ENCODE results near the gene FBXO3. TPM values are rescaled to one million over a fixed set of nuclear protein-coding genes. Genes with fewer than 3 reads are reported as not detected.

Gene FBXO3
- total and polyA plus RNA-seq, 9 of the 15 experiments (the other 6 are each of a cell fraction or from before 2014, with no cell fraction given), result 11.6 to 59.3 (median 29.2) TPM

GRCh38 chr11:33751878-33752277 is 22.4 kb downstream of the FBXO3 start:
- Histone ChIP-seq H3K4me2 (ENCODE audit: insufficient read depth, low read length) (no peak overlapping the region), H3K4me1 (replicated peaks in 1 of 2; ENCODE audit: control insufficient read depth in 2 of 2, insufficient read depth in 2 of 2, low read length in 2 of 2) (no peaks in the 10 kb centered on the region), H3K9ac (ENCODE audit: insufficient read depth in 1 of 2, low read depth in 2 of 2, low read length in 2 of 2) (no peak overlapping the region), H3K79me2 (ENCODE audit: control insufficient read depth, insufficient read depth, low read length) (no peaks in the 10 kb centered on the region), H3K27me3 (ENCODE audit: control insufficient read depth in 2 of 2, insufficient read depth in 2 of 2, low read length in 2 of 2) (no peaks in the 10 kb centered on the region), H4K20me1 (replicated peaks; ENCODE audit: control insufficient read depth, insufficient read depth, low read length) (no peaks in the 10 kb centered on the region), H3K4me3 (no peak overlapping the region), H3K27ac (ENCODE audit: extremely low read depth, low read depth, low read length) (no peak overlapping the region), H3K36me3 (ENCODE audit: control insufficient read depth, insufficient read depth, low read length) (peaks cover 38% of the 10 kb centered on the region; the same call in 1 of the 3 replicates), H3K9me3 (replicated peaks; ENCODE audit: control insufficient read depth, insufficient read depth, low read depth, low read length) (no peaks in the 10 kb centered on the region), H2AFZ (ENCODE audit: low read depth, low read length) (no peak overlapping the region), H3K9me1 (ENCODE audit: control insufficient read depth, insufficient read depth, low read length) (no peaks in the 10 kb centered on the region)
- DNase-seq (ENCODE audit: extremely low read depth in 1 of 4, low spot score in 3 of 4), result no peak
- ATAC-seq, result no peak
- POLR2A ChIA-PET, result interaction anchor here (1.2 kb wide), 1 partner anchor 18 kb away, joined by 3 read pairs; no protein-coding TSS in a partner anchor
- CTCF ChIA-PET (ENCODE audit: low intra/inter-chr PET ratio), result no interaction called here
- no TSS peak for BruUV-seq (replicated peaks)
- WGBS (ENCODE audit: insufficient coverage, low coverage, missing lambda C conversion rate), result 74% methylated on average over 3 of the region's 3 CpGs
- FAIRE-seq, result no peak
- intact Hi-C loops (cut with micrococcal nuclease), result no loop called here
- in situ Hi-C loops (cut with MboI), result no loop called here
- TF ChIP-seq JUNB (CRISPR knock-in tag; conservative IDR thresholded peaks at IDR 0.05) (no peak), ZNF165 (CRISPR knock-in tag; IDR thresholded peaks at IDR 0.05; ENCODE audit: borderline replicate concordance) (no peak), ARNT (IDR thresholded peaks at IDR 0.05) (no peak), ARID2 (IDR thresholded peaks at IDR 0.05) (no peak), SRSF1 (IDR thresholded peaks at IDR 0.05; ENCODE audit: low read depth, low read length) (no peak), ZNF347 (CRISPR knock-in tag; IDR thresholded peaks at IDR 0.05; ENCODE audit: low read depth) (no peak), ZNF224 (CRISPR knock-in tag; IDR thresholded peaks at IDR 0.05) (no peak), IRF2 (CRISPR knock-in tag; IDR thresholded peaks at IDR 0.05) (no peak), SIRT6 (IDR thresholded peaks at IDR 0.05; ENCODE audit: low read depth, low read length) (no peak), ZBTB17 (CRISPR knock-in tag; IDR thresholded peaks at IDR 0.05) (no peak), ZNF124 (CRISPR knock-in tag; IDR thresholded peaks at IDR 0.05) (no peak), TOE1 (IDR thresholded peaks at IDR 0.05; ENCODE audit: borderline replicate concordance) (no peak), TOE1 (CRISPR knock-in tag; IDR thresholded peaks at IDR 0.05; ENCODE audit: borderline replicate concordance, low read depth) (no peak), FOSL1 (tag; conservative IDR thresholded peaks at IDR 0.05) (no peak), BDP1 (IDR thresholded peaks at IDR 0.05; ENCODE audit: insufficient read depth, insufficient read length) (no peak), ZNF431 (CRISPR knock-in tag; IDR thresholded peaks at IDR 0.05) (no peak)
- TF ChIP-seq, protein P1, sequence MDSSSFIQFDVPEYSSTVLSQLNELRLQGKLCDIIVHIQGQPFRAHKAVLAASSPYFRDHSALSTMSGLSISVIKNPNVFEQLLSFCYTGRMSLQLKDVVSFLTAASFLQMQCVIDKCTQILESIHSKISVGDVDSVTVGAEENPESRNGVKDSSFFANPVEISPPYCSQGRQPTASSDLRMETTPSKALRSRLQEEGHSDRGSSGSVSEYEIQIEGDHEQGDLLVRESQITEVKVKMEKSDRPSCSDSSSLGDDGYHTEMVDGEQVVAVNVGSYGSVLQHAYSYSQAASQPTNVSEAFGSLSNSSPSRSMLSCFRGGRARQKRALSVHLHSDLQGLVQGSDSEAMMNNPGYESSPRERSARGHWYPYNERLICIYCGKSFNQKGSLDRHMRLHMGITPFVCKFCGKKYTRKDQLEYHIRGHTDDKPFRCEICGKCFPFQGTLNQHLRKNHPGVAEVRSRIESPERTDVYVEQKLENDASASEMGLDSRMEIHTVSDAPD (CRISPR knock-in tag; IDR thresholded peaks at IDR 0.05), result no peak
- TF ChIP-seq, protein P2, sequence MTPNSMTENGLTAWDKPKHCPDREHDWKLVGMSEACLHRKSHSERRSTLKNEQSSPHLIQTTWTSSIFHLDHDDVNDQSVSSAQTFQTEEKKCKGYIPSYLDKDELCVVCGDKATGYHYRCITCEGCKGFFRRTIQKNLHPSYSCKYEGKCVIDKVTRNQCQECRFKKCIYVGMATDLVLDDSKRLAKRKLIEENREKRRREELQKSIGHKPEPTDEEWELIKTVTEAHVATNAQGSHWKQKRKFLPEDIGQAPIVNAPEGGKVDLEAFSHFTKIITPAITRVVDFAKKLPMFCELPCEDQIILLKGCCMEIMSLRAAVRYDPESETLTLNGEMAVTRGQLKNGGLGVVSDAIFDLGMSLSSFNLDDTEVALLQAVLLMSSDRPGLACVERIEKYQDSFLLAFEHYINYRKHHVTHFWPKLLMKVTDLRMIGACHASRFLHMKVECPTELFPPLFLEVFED (CRISPR knock-in tag; conservative IDR thresholded peaks at IDR 0.05), result no peak
- TF ChIP-seq, protein P3, sequence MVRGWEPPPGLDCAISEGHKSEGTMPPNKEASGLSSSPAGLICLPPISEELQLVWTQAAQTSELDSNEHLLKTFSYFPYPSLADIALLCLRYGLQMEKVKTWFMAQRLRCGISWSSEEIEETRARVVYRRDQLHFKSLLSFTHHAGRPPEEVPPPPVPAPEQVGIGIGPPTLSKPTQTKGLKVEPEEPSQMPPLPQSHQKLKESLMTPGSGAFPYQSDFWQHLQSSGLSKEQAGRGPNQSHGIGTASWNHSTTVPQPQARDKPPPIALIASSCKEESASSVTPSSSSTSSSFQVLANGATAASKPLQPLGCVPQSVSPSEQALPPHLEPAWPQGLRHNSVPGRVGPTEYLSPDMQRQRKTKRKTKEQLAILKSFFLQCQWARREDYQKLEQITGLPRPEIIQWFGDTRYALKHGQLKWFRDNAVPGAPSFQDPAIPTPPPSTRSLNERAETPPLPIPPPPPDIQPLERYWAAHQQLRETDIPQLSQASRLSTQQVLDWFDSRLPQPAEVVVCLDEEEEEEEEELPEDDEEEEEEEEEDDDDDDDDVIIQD (CRISPR knock-in tag; IDR thresholded peaks at IDR 0.05), result no peak
